ENCODE data around the gene PIEZO1. TPM values are rescaled to one million over a fixed set of nuclear protein-coding genes. Genes with fewer than 3 reads are reported as not detected.

Gene PIEZO1
- total RNA-seq, 1 experiment from 2014 or later = 71.1 TPM

DNA sequence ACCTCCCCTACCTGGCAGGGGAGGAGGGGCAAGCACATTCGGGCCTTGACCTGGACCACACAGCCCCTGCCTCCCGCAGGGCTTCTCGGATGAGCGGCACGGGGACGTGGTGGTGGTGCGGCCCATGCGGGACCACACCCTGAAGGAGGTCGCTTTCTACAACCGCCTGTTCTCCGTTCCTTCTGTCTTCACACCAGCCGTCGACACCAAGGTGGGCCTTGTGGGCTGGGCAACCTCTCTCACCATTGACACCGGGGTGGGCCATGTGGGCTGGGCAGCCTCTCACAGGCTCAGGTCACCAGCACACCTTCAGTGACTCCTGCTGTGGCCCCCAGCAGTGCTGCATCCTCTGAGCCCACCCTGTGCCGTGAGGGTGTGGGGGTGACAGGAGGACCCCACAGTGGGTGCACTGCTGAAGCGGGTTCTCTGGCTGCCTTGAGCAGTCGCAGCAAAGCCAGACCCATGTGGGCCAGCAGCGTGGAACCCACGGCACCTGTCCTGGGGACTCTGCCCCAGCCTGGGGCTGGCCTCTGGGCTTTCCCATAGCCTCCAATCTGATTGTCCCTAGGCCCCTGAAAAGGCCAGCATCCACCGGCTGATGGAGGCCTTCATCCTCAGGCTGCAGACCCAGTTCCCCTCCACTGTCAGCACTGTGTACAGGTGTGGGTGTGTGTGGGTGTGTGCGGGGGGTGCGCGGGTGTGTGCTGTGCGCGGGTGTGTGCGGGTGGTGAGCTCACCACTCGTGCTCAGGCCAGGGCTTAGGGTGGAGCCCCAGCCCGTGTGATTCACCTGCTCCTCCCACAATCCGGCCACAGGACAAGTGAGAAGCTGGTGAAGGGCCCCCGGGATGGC lies 71.2 kb downstream of the PIEZO1 start:
- Mint-ChIP-seq H3K27ac (no peak overlapping the region), H3K36me3 (ENCODE audit: insufficient read depth in 1 of 3, low read depth in 3 of 3) (peaks cover 4 to 24% (median 23%) of the 10 kb centered on the region in 3 experiments; a peak in 6 of 7 replicates), H3K4me1 (peaks cover 0 to 6% of the 10 kb centered on the region in 2 experiments; a peak in 1 of 4 replicates), H3K4me3 (no peak overlapping the region), H3K9me3 (no peaks in the 10 kb centered on the region), H3K27me3 (ENCODE audit: low read depth) (no peaks in the 10 kb centered on the region)
- no peak for TF ChIP-seq CTCF (conservative IDR thresholded peaks at IDR 0.05)
- no peak overlapping the region for H2BK20ac ChIP-seq (ENCODE audit: low read depth, low read length, poor library complexity, severe bottlenecking)
- no peak overlapping the region for H3K27ac ChIP-seq (ENCODE audit: insufficient read length, low read depth, low read length)
- no peak overlapping the region for H2BK5ac ChIP-seq (ENCODE audit: insufficient read length, low read length)
- H4K20me1 ChIP-seq (ENCODE audit: control insufficient read depth, insufficient read depth, insufficient read length) = no peaks in the 10 kb centered on the region
- no peak overlapping the region for H3T11ph ChIP-seq (ENCODE audit: low read length)
- no peak overlapping the region for H2AFZ ChIP-seq (ENCODE audit: low read length)
- H3K4me2 ChIP-seq (ENCODE audit: insufficient read depth, insufficient read length, low read length) = no peak overlapping the region
- no peak overlapping the region for H2BK12ac ChIP-seq (ENCODE audit: insufficient read length, low read depth, low read length)
- H2AK5ac ChIP-seq (ENCODE audit: insufficient read length, low read length) = no peak overlapping the region
- no peak overlapping the region for H4K91ac ChIP-seq (ENCODE audit: insufficient read length, low read depth, low read length)
- no peak overlapping the region for H3K56ac ChIP-seq (ENCODE audit: insufficient read length, low read depth, low read length)
- H3K9me3 ChIP-seq (ENCODE audit: control insufficient read depth, low read depth, low read length) = no peaks in the 10 kb centered on the region
- H3K27me3 ChIP-seq (ENCODE audit: insufficient read depth, low read length) = no peaks in the 10 kb centered on the region
- H3K23me2 ChIP-seq (ENCODE audit: insufficient read length, low read depth, low read length, poor library complexity, severe bottlenecking) = no peaks in the 10 kb centered on the region
- H3K23ac ChIP-seq (ENCODE audit: insufficient read length, low read depth, low read length) = no peak overlapping the region
- H3K9ac ChIP-seq (ENCODE audit: extremely low read depth, insufficient read length, low read length) = no peak overlapping the region
- H3K4me1 ChIP-seq (ENCODE audit: insufficient read depth, low read length) = no peaks in the 10 kb centered on the region
- no CpG with 5 or more reads among the region's 30 CpGs for WGBS (ENCODE audit: extremely low coverage, insufficient read length, low lambda C conversion rate)
- no peak overlapping the region for H3K18ac ChIP-seq (ENCODE audit: insufficient read length, low read depth, low read length)
- H3K14ac ChIP-seq (ENCODE audit: insufficient read depth, low read length) = no peak overlapping the region
- H2BK15ac ChIP-seq (ENCODE audit: low read depth, low read length) = no peak overlapping the region
- H4K8ac ChIP-seq (replicated peaks; ENCODE audit: insufficient read length, low read depth, low read length) = no peak overlapping the region
- no peak overlapping the region for H4K5ac ChIP-seq (ENCODE audit: insufficient read length, low read depth, low read length)
- no peaks in the 10 kb centered on the region for H3K79me1 ChIP-seq (ENCODE audit: insufficient read depth, low read depth, low read length, poor library complexity, severe bottlenecking)
- H3K79me2 ChIP-seq (ENCODE audit: insufficient read depth, low read length) = no peaks in the 10 kb centered on the region
- no peak for DNase-seq
- H2BK120ac ChIP-seq (ENCODE audit: low read depth, low read length, poor library complexity, severe bottlenecking) = no peak overlapping the region
- no peak overlapping the region for H3K4ac ChIP-seq (ENCODE audit: low read depth, low read length)
